OCI-LY1 (cell line): ENCODE data around the gene MACROD2.

ENCODE experiments used
- H2AFZ ChIP-seq: fragments of 200-600 bp; sonication (generic), shearing (Covaris generic); 2 replicates; pipeline ENCODE4 v1.6.0; 2014; ENCODE audit warnings: antibody characterized with exemption, mild to moderate bottlenecking, low read length
- H3F3A ChIP-seq: fragments of 200-600 bp; sonication (generic), shearing (Covaris generic); 2 replicates; pipeline ENCODE4 v1.6.0; 2014; ENCODE audit warnings: mild to moderate bottlenecking, antibody characterized with exemption, low read length, moderate library complexity; ENCODE audit not compliant: insufficient read depth
- H3K27ac ChIP-seq: fragments of 200-600 bp; sonication (generic); 2 replicates; pipeline ENCODE4 v1.5.1; 2014; ENCODE audit warnings: low read length, mixed run types, mild to moderate bottlenecking, low read depth; ENCODE audit not compliant: poor library complexity, severe bottlenecking
- H3K27me3 ChIP-seq: fragments of 200-600 bp; sonication (generic); 2 replicates; pipeline ENCODE4 v1.6.0; 2014; ENCODE audit warnings: antibody characterized with exemption, mild to moderate bottlenecking, low read length, moderate library complexity; ENCODE audit not compliant: insufficient read depth
- H3K36me3 ChIP-seq: fragments of 200-600 bp; sonication (generic); 2 replicates; pipeline ENCODE4 v1.6.1; 2014; ENCODE audit warnings: mild to moderate bottlenecking, antibody characterized with exemption, low read length, moderate library complexity, mixed read lengths; ENCODE audit not compliant: insufficient read depth
- H3K4me1 ChIP-seq: fragments of 200-600 bp; sonication (generic); 2 replicates; pipeline ENCODE4 v1.5.1; 2014; ENCODE audit warnings: mild to moderate bottlenecking, low read length, moderate library complexity; ENCODE audit not compliant: insufficient read depth, severe bottlenecking
- H3K4me2 ChIP-seq: fragments of 200-600 bp; sonication (generic), shearing (Covaris generic); 2 replicates; pipeline ENCODE4 v1.6.1; 2014; ENCODE audit warnings: low read length
- H3K4me3 ChIP-seq: fragments of 200-600 bp; sonication (generic); 2 replicates; pipeline ENCODE4 v1.5.1; 2014; ENCODE audit warnings: low read length, low read depth, mild to moderate bottlenecking, mixed read lengths; ENCODE audit not compliant: poor library complexity, severe bottlenecking
- H3K79me2 ChIP-seq: fragments of 200-600 bp; shearing (Covaris generic); 2 replicates; pipeline ENCODE4 v1.6.1; 2016; ENCODE audit warnings: mixed run types, low read length, mixed read lengths; ENCODE audit not compliant: insufficient read depth
- H3K9ac ChIP-seq: fragments of 200-600 bp; sonication (generic), shearing (Covaris generic); 2 replicates; pipeline ENCODE4 v1.6.1; 2014; ENCODE audit warnings: mild to moderate bottlenecking, low read length, mixed read lengths
- H3K9me2 ChIP-seq: fragments of 200-600 bp; sonication (generic), shearing (Covaris generic); 2 replicates; pipeline ENCODE4 v1.6.1; 2014; ENCODE audit warnings: low read depth, mild to moderate bottlenecking, low read length, mixed read lengths
- H3K9me3 ChIP-seq: fragments of 200-600 bp; shearing (Covaris generic); 2 replicates; pipeline ENCODE4 v1.6.1; 2014; ENCODE audit warnings: low read length, mixed read lengths
- H4K20me1 ChIP-seq: fragments of 200-600 bp; sonication (generic), shearing (Covaris generic); 2 replicates; pipeline ENCODE4 v1.6.0; 2016; ENCODE audit warnings: mild to moderate bottlenecking, low read length; ENCODE audit not compliant: insufficient read depth
- EZH2 ChIP-seq: fragments of 200-600 bp; sonication (generic), shearing (Covaris generic); IDR thresholded peaks from 2 replicates; pipeline ENCODE4 v1.8.0; 2017; ENCODE audit warnings: borderline replicate concordance, mixed run types, mild to moderate bottlenecking, antibody characterized with exemption, low read length, moderate library complexity, mixed read lengths
- TF ChIP-seq, protein P1 (sequence below): fragments of 200-600 bp; sonication (generic), shearing (Covaris generic); IDR thresholded peaks from 2 replicates; pipeline ENCODE4 v1.5.1; 2017; ENCODE audit warnings: mild to moderate bottlenecking, antibody characterized with exemption, low read length, moderate library complexity, mixed read lengths

Gene MACROD2

DNA sequence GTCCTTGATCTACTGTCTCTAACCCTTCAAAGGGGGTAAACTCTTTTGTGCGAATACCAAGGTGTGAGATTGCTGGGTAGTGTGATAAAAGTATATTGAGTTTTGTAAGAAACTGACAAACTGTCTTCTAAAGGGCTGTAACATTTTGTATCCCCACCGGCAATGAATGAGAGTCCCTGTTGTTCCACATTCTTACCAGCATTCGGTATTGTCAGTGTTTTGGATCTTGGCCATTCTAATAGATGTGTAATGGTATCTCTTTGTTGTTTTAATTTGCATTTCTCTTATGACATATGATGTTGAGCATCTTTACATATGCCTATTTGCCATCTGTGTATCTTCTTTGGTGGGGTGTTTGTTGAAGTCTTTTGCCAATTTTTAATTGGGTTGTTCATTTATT, 1487.2 kb downstream of the MACROD2 start:
- Histone ChIP-seq H3F3A (no peaks in the 10 kb centered on the region), H3K27ac (no peak overlapping the region), H3K36me3 (no peaks in the 10 kb centered on the region), H3K9me2 (no peaks in the 10 kb centered on the region), H4K20me1 (no peaks in the 10 kb centered on the region), H3K4me1 (no peaks in the 10 kb centered on the region), H3K9ac (no peak overlapping the region), H3K79me2 (no peaks in the 10 kb centered on the region), H3K9me3 (no peaks in the 10 kb centered on the region), H2AFZ (no peak overlapping the region), H3K4me3 (no peak overlapping the region), H3K4me2 (no peak overlapping the region), H3K27me3 (no peaks in the 10 kb centered on the region)
- TF ChIP-seq EZH2: no peak
- TF ChIP-seq, protein P1, sequence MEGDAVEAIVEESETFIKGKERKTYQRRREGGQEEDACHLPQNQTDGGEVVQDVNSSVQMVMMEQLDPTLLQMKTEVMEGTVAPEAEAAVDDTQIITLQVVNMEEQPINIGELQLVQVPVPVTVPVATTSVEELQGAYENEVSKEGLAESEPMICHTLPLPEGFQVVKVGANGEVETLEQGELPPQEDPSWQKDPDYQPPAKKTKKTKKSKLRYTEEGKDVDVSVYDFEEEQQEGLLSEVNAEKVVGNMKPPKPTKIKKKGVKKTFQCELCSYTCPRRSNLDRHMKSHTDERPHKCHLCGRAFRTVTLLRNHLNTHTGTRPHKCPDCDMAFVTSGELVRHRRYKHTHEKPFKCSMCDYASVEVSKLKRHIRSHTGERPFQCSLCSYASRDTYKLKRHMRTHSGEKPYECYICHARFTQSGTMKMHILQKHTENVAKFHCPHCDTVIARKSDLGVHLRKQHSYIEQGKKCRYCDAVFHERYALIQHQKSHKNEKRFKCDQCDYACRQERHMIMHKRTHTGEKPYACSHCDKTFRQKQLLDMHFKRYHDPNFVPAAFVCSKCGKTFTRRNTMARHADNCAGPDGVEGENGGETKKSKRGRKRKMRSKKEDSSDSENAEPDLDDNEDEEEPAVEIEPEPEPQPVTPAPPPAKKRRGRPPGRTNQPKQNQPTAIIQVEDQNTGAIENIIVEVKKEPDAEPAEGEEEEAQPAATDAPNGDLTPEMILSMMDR: no peak

DNA sequence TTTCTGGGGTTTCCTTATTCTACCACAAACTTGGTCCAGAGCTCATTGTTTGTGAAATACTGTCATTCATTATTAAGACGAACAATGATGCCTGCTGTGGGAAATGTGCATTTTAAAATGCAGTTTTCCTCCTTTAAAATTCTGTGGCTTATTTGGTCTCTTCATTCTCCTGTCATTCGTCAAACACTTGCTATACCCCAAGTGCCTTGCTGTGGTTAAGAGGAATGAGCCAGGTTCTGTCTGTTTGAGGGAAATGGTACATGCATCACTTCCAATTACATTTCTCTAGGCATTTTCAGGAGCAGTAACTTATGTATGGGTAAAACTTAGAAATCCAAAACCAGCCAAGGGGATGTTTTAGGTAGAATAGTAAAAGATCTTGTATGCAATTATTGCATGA, 1490.2 kb downstream of the MACROD2 start:
- H3K79me2 ChIP-seq: no peaks in the 10 kb centered on the region
- no peak overlapping the region for H3K4me3 ChIP-seq
- no peak overlapping the region for H3K9ac ChIP-seq
- TF ChIP-seq, protein P1: no peak
- no peak for TF ChIP-seq EZH2
- H3K9me3 ChIP-seq: no peaks in the 10 kb centered on the region
- H3K27ac ChIP-seq: no peak overlapping the region
- no peak overlapping the region for H3K4me2 ChIP-seq
- no peaks in the 10 kb centered on the region for H4K20me1 ChIP-seq
- no peaks in the 10 kb centered on the region for H3K9me2 ChIP-seq
- H3K4me1 ChIP-seq: no peaks in the 10 kb centered on the region
- no peak overlapping the region for H2AFZ ChIP-seq
- H3F3A ChIP-seq: no peaks in the 10 kb centered on the region
- H3K36me3 ChIP-seq: no peaks in the 10 kb centered on the region
- no peaks in the 10 kb centered on the region for H3K27me3 ChIP-seq

DNA sequence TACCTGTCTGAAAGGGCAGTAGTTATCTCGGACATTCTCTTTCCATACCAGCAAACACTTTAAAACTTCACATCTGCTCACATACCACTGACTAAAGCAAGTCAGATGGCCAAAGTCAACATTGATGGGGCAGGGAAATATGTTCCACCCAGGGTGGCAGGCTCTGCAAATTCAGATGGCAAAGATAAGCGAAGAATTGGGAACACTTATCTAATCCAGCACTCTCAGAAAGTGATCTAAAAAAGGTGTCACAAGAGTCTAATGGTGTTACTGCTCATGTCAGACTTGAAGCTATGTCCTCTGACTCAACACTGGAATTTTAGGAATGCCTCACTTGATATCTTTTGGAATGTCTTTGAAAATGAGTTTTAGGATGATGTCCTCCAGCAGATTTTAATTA, 1491.7 kb downstream of the MACROD2 start:
- Histone ChIP-seq H3K9me2 (no peaks in the 10 kb centered on the region), H3K4me1 (no peaks in the 10 kb centered on the region), H3K36me3 (no peaks in the 10 kb centered on the region), H3K9me3 (no peaks in the 10 kb centered on the region), H3F3A (no peaks in the 10 kb centered on the region), H3K27ac (no peak overlapping the region), H4K20me1 (no peaks in the 10 kb centered on the region), H3K79me2 (no peaks in the 10 kb centered on the region), H3K4me2 (no peak overlapping the region), H3K27me3 (no peaks in the 10 kb centered on the region), H2AFZ (no peak overlapping the region), H3K4me3 (no peak overlapping the region), H3K9ac (no peak overlapping the region)
- TF ChIP-seq, protein P1: no peak
- TF ChIP-seq EZH2: no peak
